Mesendoderm (in vitro differentiated cells): ENCODE data around the gene PRL.

ENCODE experiments used
- DNase-seq: peaks from one replicate; pipeline ENCODE4 v3.0.0; 2013
- H2AK5ac ChIP-seq: 2 replicates; pipeline ENCODE4 v1.6.1; 2013; ENCODE audit warnings: low read length, inconsistent platforms
- H2BK120ac ChIP-seq: 2 replicates; pipeline ENCODE4 v1.6.1; 2013; ENCODE audit warnings: low read depth, mild to moderate bottlenecking, low read length, moderate library complexity, mixed read lengths
- H2BK15ac ChIP-seq: replicated peaks from 2 replicates; pipeline ENCODE4 v1.6.1; 2013; ENCODE audit warnings: low read depth, mild to moderate bottlenecking, moderate library complexity
- H2BK5ac ChIP-seq: 2 replicates; pipeline ENCODE4 v1.6.1; 2013; ENCODE audit warnings: low read length, inconsistent platforms
- H3K18ac ChIP-seq: 2 replicates; pipeline ENCODE4 v1.6.1; 2013; ENCODE audit warnings: mild to moderate bottlenecking, low read length, mixed read lengths
- H3K23ac ChIP-seq: one replicate; pipeline ENCODE4 v1.6.1; 2013; ENCODE audit warnings: low read length
- H3K27ac ChIP-seq: 2 replicates; pipeline ENCODE4 v1.5.1; 2013; ENCODE audit warnings: low read depth, mild to moderate bottlenecking, inconsistent platforms, low read length, moderate library complexity
- H3K27me3 ChIP-seq: 2 replicates; pipeline ENCODE4 v1.6.1; 2013; ENCODE audit warnings: low read length, control low read depth, mild to moderate bottlenecking, inconsistent platforms; ENCODE audit not compliant: insufficient read depth, poor library complexity
- H3K36me3 ChIP-seq: 2 replicates; pipeline ENCODE4 v1.6.1; 2013; ENCODE audit warnings: low read length, inconsistent platforms; ENCODE audit not compliant: control insufficient read depth, insufficient read depth
- H3K4ac ChIP-seq: one replicate; pipeline ENCODE4 v1.6.1; 2013; ENCODE audit warnings: low read depth, mild to moderate bottlenecking, low read length, moderate library complexity
- H3K4me1 ChIP-seq: 2 replicates; pipeline ENCODE4 v1.6.1; 2013; ENCODE audit warnings: low read depth, low read length, inconsistent platforms; ENCODE audit not compliant: control insufficient read depth
- H3K4me2 ChIP-seq: 2 replicates; pipeline ENCODE4 v1.6.1; 2013; ENCODE audit warnings: low read length
- H3K4me3 ChIP-seq: 2 replicates; pipeline ENCODE4 v1.5.1; 2013; ENCODE audit warnings: mild to moderate bottlenecking, low read length
- H3K56ac ChIP-seq: one replicate; pipeline ENCODE4 v1.6.1; 2013; ENCODE audit warnings: low read length
- H3K79me1 ChIP-seq: 2 replicates; pipeline ENCODE4 v1.6.1; 2013; ENCODE audit warnings: low read length, inconsistent platforms
- H3K79me2 ChIP-seq: 2 replicates; pipeline ENCODE4 v1.6.1; 2013; ENCODE audit warnings: mild to moderate bottlenecking, low read length; ENCODE audit not compliant: control insufficient read depth, insufficient read depth
- H3K9ac ChIP-seq: 2 replicates; pipeline ENCODE4 v1.6.1; 2013; ENCODE audit warnings: low read length, inconsistent platforms
- H4K5ac ChIP-seq: one replicate; pipeline ENCODE4 v1.6.1; 2013; ENCODE audit warnings: low read length
- H4K8ac ChIP-seq: one replicate; pipeline ENCODE4 v1.6.1; 2013; ENCODE audit warnings: low read depth, mild to moderate bottlenecking, control low read depth, low read length, moderate library complexity
- WGBS: extraction: QIAGEN DNeasy Blood & Tissue Kit; methylation state at CpG from one replicate; pipeline ENCODE4 v1.1.7; 2013; ENCODE audit warnings: low lambda C conversion rate, missing lambda C conversion rate; ENCODE audit not compliant: insufficient coverage; ENCODE audit errors: extremely low coverage; 5-methylcytosine and 5-hydroxymethylcytosine counted together

Gene PRL

DNA sequence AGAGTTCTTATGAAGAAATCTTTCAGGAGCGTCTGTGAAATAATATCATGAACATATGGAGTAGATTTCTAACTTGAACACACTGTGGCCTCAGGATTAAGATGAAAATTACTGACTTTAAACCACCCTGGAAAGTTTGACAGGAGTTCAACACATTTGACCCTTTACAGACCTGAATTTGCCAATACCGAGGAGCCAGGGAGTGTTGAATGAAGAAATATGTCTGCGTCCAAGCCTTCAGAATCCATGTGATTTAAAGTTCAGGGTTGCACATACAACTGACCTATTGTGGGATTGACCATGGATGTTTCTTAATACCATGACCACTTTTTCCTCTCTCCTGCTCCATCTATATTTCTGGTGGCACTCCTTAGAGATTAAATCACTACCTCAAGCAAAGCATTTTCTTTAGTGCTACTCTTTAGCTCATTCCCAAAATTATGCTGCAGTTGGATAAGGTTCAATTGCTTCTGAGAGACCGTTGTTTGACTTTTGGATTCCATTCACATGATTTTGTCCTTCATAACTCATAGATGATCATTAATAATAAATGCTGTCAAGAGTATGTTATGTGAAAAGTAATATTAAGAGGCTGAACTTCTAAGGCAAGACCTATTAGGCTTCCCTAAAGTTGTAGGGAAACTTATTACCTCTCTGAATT, 57.4 kb downstream of the PRL start:
- Histone ChIP-seq H3K56ac (no peak overlapping the region), H3K4ac (no peak overlapping the region), H4K5ac (no peak overlapping the region), H3K23ac (no peak overlapping the region), H2AK5ac (no peak overlapping the region), H3K79me1 (no peaks in the 10 kb centered on the region), H3K27ac (no peak overlapping the region), H3K18ac (no peak overlapping the region), H3K79me2 (no peaks in the 10 kb centered on the region), H3K27me3 (no peaks in the 10 kb centered on the region), H2BK5ac (no peak overlapping the region), H3K4me1 (no peaks in the 10 kb centered on the region), H3K9ac (no peak overlapping the region), H2BK15ac (no peak overlapping the region), H3K36me3 (no peaks in the 10 kb centered on the region), H3K4me3 (no peak overlapping the region), H2BK120ac (no peak overlapping the region), H4K8ac (no peak overlapping the region), H3K4me2 (no peak overlapping the region)
- WGBS, result no CpG with 5 or more reads among the region's 4 CpGs
- DNase-seq, result no peak

DNA sequence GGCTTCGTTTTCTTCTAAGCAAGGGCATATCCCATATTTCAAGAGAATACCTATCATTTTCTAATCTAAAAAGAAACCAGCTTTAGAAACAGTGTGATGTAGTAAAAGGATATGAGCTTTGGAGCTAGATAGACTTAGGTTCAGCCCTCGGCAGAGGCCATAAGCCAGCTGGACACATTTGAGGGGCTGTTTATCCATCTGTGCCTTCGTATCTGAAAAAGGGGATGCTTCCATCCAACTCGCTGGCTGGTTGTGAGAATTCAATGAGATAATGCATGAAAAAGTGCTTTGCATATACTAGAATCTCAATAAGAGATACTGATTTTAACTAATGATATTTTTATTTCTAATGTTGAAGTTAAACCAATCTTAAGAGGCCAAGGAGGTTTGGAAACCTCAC, 58.0 kb downstream of the PRL start:
- H3K36me3 ChIP-seq, result no peaks in the 10 kb centered on the region
- H2BK15ac ChIP-seq, result no peak overlapping the region
- H2BK120ac ChIP-seq, result no peak overlapping the region
- H3K27me3 ChIP-seq, result no peaks in the 10 kb centered on the region
- H2AK5ac ChIP-seq, result no peak overlapping the region
- no peak overlapping the region for H2BK5ac ChIP-seq
- no peak overlapping the region for H3K4me3 ChIP-seq
- no peaks in the 10 kb centered on the region for H3K4me1 ChIP-seq
- no peak overlapping the region for H3K18ac ChIP-seq
- H4K5ac ChIP-seq, result no peak overlapping the region
- no peak for DNase-seq
- no peak overlapping the region for H3K4ac ChIP-seq
- H3K27ac ChIP-seq, result no peak overlapping the region
- no peak overlapping the region for H4K8ac ChIP-seq
- no peak overlapping the region for H3K4me2 ChIP-seq
- no peaks in the 10 kb centered on the region for H3K79me2 ChIP-seq
- no peaks in the 10 kb centered on the region for H3K79me1 ChIP-seq
- no CpG with 5 or more reads among the region's 4 CpGs for WGBS
- no peak overlapping the region for H3K56ac ChIP-seq
- H3K9ac ChIP-seq, result no peak overlapping the region
- H3K23ac ChIP-seq, result no peak overlapping the region

DNA sequence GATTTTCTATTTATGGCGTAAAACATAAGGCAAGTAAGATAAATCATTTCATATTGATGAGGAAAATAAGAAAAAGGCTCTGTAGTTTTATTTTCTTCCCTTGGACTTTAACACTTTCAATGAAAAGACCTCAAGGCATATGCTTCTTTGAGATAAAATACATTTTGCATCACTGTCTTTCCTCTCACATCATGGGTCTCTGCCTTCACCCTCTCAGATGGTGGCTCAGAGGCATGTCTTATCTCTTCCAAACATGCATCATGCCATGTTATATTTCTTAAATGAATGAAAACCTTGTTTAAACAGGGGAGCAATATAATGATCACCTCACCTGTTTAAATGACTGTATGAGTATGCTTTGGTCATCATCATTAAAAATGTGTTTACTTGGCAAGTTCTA, 59.3 kb downstream of the PRL start:
- Histone ChIP-seq H3K27ac (no peak overlapping the region), H3K4ac (no peak overlapping the region), H3K9ac (no peak overlapping the region), H3K27me3 (no peaks in the 10 kb centered on the region), H3K36me3 (no peaks in the 10 kb centered on the region), H2BK15ac (no peak overlapping the region), H2AK5ac (no peak overlapping the region), H3K56ac (no peak overlapping the region), H4K8ac (no peak overlapping the region), H2BK120ac (no peak overlapping the region), H4K5ac (no peak overlapping the region), H3K79me2 (no peaks in the 10 kb centered on the region), H2BK5ac (no peak overlapping the region), H3K18ac (no peak overlapping the region), H3K4me3 (no peak overlapping the region), H3K79me1 (no peaks in the 10 kb centered on the region), H3K4me2 (no peak overlapping the region), H3K4me1 (no peaks in the 10 kb centered on the region), H3K23ac (no peak overlapping the region)
- WGBS, result no CpG with 5 or more reads among the region's 1 CpG
- DNase-seq, result no peak
